ENCODE results near the gene C1orf21. TPM values are rescaled to one million over a fixed set of nuclear protein-coding genes. Genes with fewer than 3 reads are reported as not detected.

C1orf21 gene
- total RNA-seq, 1 experiment from 2014 or later, result 28.5 TPM

DNA sequence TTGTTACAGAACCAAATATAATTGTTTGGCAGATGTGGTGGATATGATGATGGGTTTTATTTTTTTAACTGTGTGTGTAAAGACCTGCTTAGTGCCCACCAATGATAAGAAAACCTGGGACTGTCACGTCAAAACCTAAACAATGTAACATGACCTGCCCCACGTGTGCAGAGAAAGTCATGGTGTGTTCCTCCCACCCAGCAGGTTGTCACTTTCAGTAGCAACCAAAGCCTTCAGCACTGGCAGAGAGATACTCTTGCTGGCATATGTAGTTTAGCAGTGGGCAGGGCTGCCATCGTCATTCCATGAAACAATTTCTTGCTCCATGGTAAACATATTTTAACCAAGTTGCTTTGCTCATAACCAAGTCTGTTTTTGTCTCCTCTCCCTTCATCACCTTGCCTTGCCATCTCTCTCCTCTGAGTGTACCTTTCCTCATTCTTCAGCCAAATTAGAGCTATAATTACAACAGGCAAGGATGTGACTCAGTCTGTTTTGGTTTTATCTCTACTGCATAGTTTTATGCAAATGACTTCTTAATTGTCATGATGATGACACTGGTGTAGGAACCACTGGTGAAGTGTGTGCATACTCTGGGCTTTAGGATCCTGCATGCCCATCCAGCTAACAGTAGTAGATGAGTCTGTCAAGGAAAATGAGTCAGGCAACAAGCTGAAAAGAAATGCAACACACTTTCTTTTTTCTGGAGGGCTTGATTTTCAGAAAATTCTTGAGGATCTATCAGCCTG is 217.5 kb downstream of the C1orf21 start:
- ChIA-PET CTCF (no interaction called here), POLR2A (no interaction called here)
- Mint-ChIP-seq H3K4me1 (peaks cover 26% of the 10 kb centered on the region), H3K27me3 (ENCODE audit: low read depth) (no peaks in the 10 kb centered on the region), H3K4me3 (no peak overlapping the region), H3K27ac (no peak overlapping the region), H3K9me3 (no peaks in the 10 kb centered on the region), H3K36me3 (no peaks in the 10 kb centered on the region)
- ATAC-seq, result no peak
- DNase-seq (ENCODE audit: low spot score), result no peak
- TF ChIP-seq ZBTB21 (CRISPR knock-in tag; IDR thresholded peaks at IDR 0.05; ENCODE audit: borderline replicate concordance) (no peak), MYBL2 (CRISPR knock-in tag; IDR thresholded peaks at IDR 0.05) (no peak), ZNF138 (CRISPR knock-in tag; conservative IDR thresholded peaks at IDR 0.05) (no peak), GTF2I (CRISPR knock-in tag; conservative IDR thresholded peaks at IDR 0.05) (no peak), FOXP1 (CRISPR knock-in tag; IDR thresholded peaks at IDR 0.05; ENCODE audit: borderline replicate concordance) (no peak), ZNF232 (CRISPR knock-in tag; IDR thresholded peaks at IDR 0.05) (no peak), TCF7 (CRISPR knock-in tag; IDR thresholded peaks at IDR 0.05; ENCODE audit: low read depth) (no peak), RORB (CRISPR knock-in tag; IDR thresholded peaks at IDR 0.05) (no peak), ATF1 (CRISPR knock-in tag; IDR thresholded peaks at IDR 0.05) (no peak), IRF2 (CRISPR knock-in tag; IDR thresholded peaks at IDR 0.05; ENCODE audit: borderline replicate concordance, low read depth) (no peak), CREB1 (CRISPR knock-in tag; IDR thresholded peaks at IDR 0.05) (no peak)
- TF ChIP-seq, protein P1, sequence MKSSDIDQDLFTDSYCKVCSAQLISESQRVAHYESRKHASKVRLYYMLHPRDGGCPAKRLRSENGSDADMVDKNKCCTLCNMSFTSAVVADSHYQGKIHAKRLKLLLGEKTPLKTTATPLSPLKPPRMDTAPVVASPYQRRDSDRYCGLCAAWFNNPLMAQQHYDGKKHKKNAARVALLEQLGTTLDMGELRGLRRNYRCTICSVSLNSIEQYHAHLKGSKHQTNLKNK (CRISPR knock-in tag; IDR thresholded peaks at IDR 0.05), result no peak
- TF ChIP-seq, protein P2, sequence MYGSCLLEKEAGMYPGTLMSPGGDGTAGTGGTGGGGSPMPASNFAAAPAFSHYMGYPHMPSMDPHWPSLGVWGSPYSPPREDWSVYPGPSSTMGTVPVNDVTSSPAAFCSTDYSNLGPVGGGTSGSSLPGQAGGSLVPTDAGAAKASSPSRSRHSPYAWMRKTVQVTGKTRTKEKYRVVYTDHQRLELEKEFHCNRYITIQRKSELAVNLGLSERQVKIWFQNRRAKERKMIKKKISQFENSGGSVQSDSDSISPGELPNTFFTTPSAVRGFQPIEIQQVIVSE (CRISPR knock-in tag; IDR thresholded peaks at IDR 0.05; ENCODE audit: borderline replicate concordance), result no peak
- TF ChIP-seq, protein P3, sequence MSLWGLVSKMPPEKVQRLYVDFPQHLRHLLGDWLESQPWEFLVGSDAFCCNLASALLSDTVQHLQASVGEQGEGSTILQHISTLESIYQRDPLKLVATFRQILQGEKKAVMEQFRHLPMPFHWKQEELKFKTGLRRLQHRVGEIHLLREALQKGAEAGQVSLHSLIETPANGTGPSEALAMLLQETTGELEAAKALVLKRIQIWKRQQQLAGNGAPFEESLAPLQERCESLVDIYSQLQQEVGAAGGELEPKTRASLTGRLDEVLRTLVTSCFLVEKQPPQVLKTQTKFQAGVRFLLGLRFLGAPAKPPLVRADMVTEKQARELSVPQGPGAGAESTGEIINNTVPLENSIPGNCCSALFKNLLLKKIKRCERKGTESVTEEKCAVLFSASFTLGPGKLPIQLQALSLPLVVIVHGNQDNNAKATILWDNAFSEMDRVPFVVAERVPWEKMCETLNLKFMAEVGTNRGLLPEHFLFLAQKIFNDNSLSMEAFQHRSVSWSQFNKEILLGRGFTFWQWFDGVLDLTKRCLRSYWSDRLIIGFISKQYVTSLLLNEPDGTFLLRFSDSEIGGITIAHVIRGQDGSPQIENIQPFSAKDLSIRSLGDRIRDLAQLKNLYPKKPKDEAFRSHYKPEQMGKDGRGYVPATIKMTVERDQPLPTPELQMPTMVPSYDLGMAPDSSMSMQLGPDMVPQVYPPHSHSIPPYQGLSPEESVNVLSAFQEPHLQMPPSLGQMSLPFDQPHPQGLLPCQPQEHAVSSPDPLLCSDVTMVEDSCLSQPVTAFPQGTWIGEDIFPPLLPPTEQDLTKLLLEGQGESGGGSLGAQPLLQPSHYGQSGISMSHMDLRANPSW (CRISPR knock-in tag; conservative IDR thresholded peaks at IDR 0.05; ENCODE audit: low read depth), result no peak

DNA sequence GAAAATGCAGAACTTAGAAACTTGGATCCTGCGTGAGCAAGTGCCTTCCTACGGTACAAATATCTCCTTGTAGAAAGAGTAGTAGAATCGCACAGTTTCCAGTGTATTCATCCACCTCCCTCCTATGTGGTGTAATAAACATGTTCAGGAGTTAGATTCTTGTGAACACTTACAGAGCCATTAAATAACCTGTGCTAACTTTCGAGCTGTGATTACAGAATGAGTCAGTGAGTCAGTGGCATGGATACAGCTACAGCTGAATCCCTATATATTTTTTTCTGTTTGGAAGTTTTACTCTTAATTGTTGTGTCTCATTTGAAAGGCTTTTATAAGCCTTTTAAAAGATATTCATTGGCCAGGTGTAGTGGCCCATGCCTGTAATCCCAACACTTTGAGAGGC is 219.1 kb downstream of the C1orf21 start:
- DNase-seq (ENCODE audit: low spot score) (no peak), ATAC-seq (no peak)
- Mint-ChIP-seq H3K27me3 (ENCODE audit: low read depth) (no peaks in the 10 kb centered on the region), H3K36me3 (no peaks in the 10 kb centered on the region), H3K27ac (no peak overlapping the region), H3K4me1 (peaks cover 37% of the 10 kb centered on the region), H3K9me3 (no peaks in the 10 kb centered on the region), H3K4me3 (no peak overlapping the region)
- ChIA-PET CTCF (no interaction called here), POLR2A (no interaction called here)
- TF ChIP-seq NFYB (CRISPR knock-in tag; conservative IDR thresholded peaks at IDR 0.05; ENCODE audit: low read depth) (no peak), ZNF121 (CRISPR knock-in tag; IDR thresholded peaks at IDR 0.05) (no peak), FOXP1 (CRISPR knock-in tag; IDR thresholded peaks at IDR 0.05; ENCODE audit: borderline replicate concordance) (no peak), TEAD1 (CRISPR knock-in tag; IDR thresholded peaks at IDR 0.05) (no peak)
- TF ChIP-seq, protein P4, sequence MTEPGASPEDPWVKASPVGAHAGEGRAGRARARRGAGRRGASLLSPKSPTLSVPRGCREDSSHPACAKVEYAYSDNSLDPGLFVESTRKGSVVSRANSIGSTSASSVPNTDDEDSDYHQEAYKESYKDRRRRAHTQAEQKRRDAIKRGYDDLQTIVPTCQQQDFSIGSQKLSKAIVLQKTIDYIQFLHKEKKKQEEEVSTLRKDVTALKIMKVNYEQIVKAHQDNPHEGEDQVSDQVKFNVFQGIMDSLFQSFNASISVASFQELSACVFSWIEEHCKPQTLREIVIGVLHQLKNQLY (CRISPR knock-in tag; IDR thresholded peaks at IDR 0.05), result no peak
- TF ChIP-seq, protein P5, sequence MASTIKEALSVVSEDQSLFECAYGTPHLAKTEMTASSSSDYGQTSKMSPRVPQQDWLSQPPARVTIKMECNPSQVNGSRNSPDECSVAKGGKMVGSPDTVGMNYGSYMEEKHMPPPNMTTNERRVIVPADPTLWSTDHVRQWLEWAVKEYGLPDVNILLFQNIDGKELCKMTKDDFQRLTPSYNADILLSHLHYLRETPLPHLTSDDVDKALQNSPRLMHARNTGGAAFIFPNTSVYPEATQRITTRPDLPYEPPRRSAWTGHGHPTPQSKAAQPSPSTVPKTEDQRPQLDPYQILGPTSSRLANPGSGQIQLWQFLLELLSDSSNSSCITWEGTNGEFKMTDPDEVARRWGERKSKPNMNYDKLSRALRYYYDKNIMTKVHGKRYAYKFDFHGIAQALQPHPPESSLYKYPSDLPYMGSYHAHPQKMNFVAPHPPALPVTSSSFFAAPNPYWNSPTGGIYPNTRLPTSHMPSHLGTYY (CRISPR knock-in tag; IDR thresholded peaks at IDR 0.05), result no peak
- TF ChIP-seq, protein P6, sequence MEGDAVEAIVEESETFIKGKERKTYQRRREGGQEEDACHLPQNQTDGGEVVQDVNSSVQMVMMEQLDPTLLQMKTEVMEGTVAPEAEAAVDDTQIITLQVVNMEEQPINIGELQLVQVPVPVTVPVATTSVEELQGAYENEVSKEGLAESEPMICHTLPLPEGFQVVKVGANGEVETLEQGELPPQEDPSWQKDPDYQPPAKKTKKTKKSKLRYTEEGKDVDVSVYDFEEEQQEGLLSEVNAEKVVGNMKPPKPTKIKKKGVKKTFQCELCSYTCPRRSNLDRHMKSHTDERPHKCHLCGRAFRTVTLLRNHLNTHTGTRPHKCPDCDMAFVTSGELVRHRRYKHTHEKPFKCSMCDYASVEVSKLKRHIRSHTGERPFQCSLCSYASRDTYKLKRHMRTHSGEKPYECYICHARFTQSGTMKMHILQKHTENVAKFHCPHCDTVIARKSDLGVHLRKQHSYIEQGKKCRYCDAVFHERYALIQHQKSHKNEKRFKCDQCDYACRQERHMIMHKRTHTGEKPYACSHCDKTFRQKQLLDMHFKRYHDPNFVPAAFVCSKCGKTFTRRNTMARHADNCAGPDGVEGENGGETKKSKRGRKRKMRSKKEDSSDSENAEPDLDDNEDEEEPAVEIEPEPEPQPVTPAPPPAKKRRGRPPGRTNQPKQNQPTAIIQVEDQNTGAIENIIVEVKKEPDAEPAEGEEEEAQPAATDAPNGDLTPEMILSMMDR (IDR thresholded peaks at IDR 0.05), result no peak
- TF ChIP-seq, protein P7, sequence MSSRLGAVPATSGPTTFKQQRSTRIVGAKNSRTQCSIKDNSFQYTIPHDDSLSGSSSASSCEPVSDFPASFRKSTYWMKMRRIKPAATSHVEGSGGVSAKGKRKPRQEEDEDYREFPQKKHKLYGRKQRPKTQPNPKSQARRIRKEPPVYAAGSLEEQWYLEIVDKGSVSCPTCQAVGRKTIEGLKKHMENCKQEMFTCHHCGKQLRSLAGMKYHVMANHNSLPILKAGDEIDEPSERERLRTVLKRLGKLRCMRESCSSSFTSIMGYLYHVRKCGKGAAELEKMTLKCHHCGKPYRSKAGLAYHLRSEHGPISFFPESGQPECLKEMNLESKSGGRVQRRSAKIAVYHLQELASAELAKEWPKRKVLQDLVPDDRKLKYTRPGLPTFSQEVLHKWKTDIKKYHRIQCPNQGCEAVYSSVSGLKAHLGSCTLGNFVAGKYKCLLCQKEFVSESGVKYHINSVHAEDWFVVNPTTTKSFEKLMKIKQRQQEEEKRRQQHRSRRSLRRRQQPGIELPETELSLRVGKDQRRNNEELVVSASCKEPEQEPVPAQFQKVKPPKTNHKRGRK (CRISPR knock-in tag; IDR thresholded peaks at IDR 0.05; ENCODE audit: borderline replicate concordance), result no peak
- TF ChIP-seq, protein P3 (CRISPR knock-in tag; conservative IDR thresholded peaks at IDR 0.05; ENCODE audit: low read depth), result no peak

All from WTC11 (cell line).